Measurements from ENCODE around the gene JUP.

JUP gene

DNA sequence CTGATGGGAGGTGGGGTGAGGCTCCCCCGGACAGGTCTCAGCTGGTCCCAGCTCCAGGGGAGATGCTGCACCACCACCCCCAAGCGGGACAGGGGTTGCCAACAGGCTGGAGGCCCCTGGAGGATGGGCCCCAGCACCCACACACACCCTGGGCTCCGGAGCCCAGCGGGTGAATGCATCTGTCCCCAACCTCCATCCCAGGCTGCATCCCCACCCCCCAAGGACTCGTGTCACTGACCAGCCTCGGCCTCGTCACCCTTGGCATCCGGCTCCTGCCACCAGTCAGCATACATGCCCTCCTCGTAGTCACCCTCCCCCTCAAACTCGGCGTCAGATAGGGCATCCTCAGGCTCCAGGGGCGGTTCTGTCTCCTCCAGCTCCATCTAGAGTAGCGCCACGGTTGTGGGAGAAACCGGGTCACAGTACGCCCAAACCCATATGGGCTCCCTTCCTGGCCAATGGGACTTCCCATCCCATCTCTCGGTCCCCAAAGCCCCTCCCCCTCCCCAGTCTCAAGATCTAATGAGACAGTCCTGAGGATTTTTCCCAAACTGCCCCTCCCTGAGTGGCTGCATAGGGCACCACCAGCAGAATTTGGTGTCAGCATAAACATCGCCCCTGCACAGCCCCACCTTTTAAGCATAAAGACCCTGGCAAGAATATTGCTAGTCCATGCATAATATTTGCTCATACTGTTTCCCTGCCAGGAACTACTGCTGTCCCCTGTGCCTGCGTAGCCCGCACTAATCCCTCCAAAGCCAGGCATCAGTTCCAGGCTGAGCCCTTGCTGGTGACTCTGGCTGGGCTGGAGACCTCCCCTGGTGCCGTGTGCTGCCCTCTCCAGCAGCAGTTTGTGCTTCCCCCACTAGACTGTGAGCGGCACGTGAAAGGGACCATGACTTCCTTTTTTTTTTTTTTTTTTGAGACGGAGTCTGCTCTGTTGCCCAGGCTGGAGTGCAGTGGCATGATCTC, 16.8 kb upstream of the JUP start:
- Histone ChIP-seq H3K27me3 (no peaks in the 10 kb centered on the region), H3K4me3 (no peak overlapping the region), H3K36me3 (peaks cover 0 to 30% (median 6%) of the 10 kb centered on the region in 3 donors), H3K4me1 (peaks cover 0 to 12% (median 7%) of the 10 kb centered on the region in 4 donors), H3K27ac (no peak overlapping the region), H3K9me3 (no peaks in the 10 kb centered on the region)
- TF ChIP-seq, protein P1, sequence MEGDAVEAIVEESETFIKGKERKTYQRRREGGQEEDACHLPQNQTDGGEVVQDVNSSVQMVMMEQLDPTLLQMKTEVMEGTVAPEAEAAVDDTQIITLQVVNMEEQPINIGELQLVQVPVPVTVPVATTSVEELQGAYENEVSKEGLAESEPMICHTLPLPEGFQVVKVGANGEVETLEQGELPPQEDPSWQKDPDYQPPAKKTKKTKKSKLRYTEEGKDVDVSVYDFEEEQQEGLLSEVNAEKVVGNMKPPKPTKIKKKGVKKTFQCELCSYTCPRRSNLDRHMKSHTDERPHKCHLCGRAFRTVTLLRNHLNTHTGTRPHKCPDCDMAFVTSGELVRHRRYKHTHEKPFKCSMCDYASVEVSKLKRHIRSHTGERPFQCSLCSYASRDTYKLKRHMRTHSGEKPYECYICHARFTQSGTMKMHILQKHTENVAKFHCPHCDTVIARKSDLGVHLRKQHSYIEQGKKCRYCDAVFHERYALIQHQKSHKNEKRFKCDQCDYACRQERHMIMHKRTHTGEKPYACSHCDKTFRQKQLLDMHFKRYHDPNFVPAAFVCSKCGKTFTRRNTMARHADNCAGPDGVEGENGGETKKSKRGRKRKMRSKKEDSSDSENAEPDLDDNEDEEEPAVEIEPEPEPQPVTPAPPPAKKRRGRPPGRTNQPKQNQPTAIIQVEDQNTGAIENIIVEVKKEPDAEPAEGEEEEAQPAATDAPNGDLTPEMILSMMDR (IDR thresholded peaks at IDR 0.05), result no peak
- no peak for DNase-seq
- intact Hi-C loops (cut with DNase I; ENCODE audit: low total_unique reads), result no loop called here

DNA sequence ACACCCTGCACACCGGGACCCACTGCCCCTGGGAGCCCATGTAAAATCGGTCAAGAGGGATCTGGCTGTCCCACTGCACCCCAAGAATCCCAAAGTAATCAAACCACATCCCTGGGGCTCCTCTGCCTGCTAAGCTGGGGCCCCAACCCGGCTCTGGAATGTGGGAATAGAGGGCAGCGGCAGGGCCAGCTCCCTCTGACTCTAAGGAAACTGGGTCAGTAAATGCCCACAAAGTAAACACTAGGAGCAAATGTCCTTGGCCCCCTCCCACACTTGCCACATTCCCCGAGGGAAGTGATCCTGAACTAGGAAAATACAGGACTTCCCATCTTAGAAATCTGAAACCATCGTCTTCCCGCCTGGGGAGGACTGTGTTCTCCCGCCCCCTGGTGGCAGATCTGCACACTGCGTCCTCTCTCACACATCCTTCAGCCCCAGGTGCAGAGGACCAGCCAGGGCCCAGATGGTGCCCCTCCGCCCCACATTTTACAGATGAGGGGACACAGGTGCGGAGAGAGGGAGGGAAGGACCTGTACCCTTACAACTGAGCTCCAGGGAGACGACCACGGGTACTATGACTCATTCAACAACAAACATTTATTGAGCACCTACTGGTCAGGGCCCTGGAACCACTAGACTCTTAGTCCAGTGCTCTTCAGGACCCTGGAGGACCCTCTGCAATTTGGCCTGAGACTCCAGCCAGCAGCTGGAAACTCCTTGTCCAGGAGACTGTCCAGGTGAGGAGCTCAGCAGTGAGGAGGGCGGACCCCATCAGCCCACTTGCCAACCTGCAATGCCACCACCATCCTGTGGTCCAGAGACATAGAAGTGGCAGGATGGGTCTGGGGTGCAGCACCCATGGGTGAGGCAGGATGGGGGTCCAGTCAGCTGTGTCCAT, 15.1 kb upstream of the JUP start:
- no peaks in the 10 kb centered on the region for H3K27me3 ChIP-seq
- peaks cover 0 to 12% (median 7%) of the 10 kb centered on the region in 4 donors for H3K4me1 ChIP-seq
- peaks cover 0 to 22% (median 4%) of the 10 kb centered on the region in 3 donors for H3K36me3 ChIP-seq
- peak; percentile 83 to 84 for DNase-seq
- intact Hi-C loops (cut with DNase I; ENCODE audit: low total_unique reads), result loop anchor here (1.0 kb wide), 1 partner anchor 63 kb away; no protein-coding TSS in a partner anchor
- TF ChIP-seq, protein P1 (IDR thresholded peaks at IDR 0.05), result peak; percentile 96 to 97
- no peak overlapping the region for H3K27ac ChIP-seq
- H3K4me3 ChIP-seq, result peak overlapping the region in 1 of 2 donors; percentile 31
- no peaks in the 10 kb centered on the region for H3K9me3 ChIP-seq

DNA sequence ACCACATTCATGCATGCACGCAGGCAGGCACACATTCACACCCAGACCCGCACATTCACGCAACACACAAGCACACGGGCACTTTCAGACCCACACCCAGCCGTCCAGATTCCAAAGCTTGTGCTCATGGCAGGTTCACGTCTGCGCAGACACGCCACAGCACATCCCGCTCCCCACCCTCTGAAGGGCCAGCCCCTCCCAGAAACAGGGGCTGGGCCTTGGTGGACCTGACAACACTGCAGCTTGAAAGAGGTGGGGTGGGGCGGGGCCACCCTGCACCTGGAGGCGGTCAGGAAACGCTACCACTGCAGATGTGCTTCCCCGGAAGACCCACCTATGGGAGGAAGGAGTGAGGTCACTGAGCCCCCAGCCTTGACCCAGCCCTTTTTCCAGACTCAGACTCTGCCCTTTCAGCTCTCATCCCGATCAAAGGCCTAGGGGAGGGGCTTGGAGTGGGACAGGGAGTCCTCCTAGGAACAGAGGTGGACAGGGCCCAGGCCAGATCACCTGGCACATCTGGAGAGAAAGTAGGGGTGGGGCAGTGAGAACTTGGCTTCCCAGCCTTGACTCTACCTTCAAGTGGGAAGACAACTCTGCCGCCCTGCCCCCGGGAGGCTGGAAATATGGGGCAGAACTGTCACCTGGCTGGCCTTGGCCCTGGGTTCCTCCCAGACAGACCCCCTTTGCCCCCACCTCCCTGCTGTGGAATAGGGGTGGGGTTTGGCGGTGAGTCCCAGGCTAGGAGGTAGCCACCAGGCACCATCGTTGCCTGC, 14.3 kb upstream of the JUP start:
- intact Hi-C loops (cut with DNase I; ENCODE audit: low total_unique reads), result loop anchor here (1.0 kb wide), 1 partner anchor 62 kb away; no protein-coding TSS in a partner anchor
- no peak overlapping the region for H3K27ac ChIP-seq

DNA sequence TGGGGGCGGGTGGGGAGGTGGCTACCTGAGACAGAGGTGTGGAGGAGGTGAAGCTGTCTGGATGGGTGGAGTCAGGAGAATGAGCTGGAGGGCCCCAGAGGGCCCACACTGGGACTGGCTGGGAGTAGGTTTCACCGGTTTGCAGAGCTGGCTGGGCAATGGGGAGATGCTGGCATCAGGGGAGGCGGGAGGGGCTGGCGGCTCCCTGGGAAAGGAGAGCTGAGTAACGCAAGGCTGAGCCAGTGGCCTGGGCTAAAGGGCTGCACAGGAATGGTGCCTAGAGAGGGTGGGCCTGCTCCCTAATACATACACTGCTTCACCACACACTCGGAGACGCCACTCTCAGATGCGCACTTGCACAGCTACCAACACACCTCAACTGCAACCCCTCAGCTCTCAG, 12.9 kb upstream of the JUP start:
- Histone ChIP-seq H3K27me3 (no peaks in the 10 kb centered on the region), H3K4me1 (peaks cover 0 to 12% (median 7%) of the 10 kb centered on the region in 4 donors), H3K9me3 (no peaks in the 10 kb centered on the region), H3K36me3 (peaks cover 0 to 11% (median 0%) of the 10 kb centered on the region in 3 donors), H3K4me3 (no peak overlapping the region), H3K27ac (no peak overlapping the region)
- TF ChIP-seq, protein P1 (IDR thresholded peaks at IDR 0.05), result no peak
- DNase-seq, result no peak
- intact Hi-C loops (cut with DNase I; ENCODE audit: low total_unique reads), result no loop called here

More for the DNA sequence above, 14.3 kb upstream of the JUP start:
- TF ChIP-seq, protein P1 (IDR thresholded peaks at IDR 0.05), result no peak
- H3K36me3 ChIP-seq, result peaks cover 0 to 17% (median 0%) of the 10 kb centered on the region in 3 donors
- H3K27me3 ChIP-seq, result no peaks in the 10 kb centered on the region
- peaks cover 0 to 12% (median 7%) of the 10 kb centered on the region in 4 donors for H3K4me1 ChIP-seq
- no peak for DNase-seq
- H3K9me3 ChIP-seq, result no peaks in the 10 kb centered on the region
- no peak overlapping the region for H3K4me3 ChIP-seq

DNA sequence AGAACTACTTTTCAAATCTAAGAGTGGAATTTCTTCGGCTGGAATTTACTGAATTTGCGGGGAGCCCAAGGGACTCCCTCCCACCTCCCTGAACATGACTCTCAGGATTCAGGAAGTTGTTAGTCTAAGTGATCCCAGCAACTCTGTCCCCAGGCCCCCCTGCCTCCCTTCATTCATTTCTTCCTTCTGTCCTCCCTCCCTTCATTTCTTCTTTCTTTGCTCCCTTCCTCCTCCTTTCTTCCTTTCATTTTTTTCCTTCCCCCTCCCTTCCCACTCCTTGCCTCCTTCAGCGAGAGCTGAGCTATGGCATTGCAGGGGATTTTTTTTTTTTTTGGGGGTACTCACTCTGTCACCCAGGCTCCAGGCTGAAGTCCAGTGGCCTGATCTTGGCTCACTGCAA, 10.9 kb upstream of the JUP start:
- TF ChIP-seq, protein P1 (IDR thresholded peaks at IDR 0.05), result no peak
- no peak for DNase-seq
- no peak overlapping the region for H3K4me3 ChIP-seq
- H3K4me1 ChIP-seq, result peaks cover 0 to 26% (median 16%) of the 10 kb centered on the region in 4 donors
- no peak overlapping the region for H3K27ac ChIP-seq
- intact Hi-C loops (cut with DNase I; ENCODE audit: low total_unique reads), result no loop called here
- H3K9me3 ChIP-seq, result no peaks in the 10 kb centered on the region
- no peaks in the 10 kb centered on the region for H3K27me3 ChIP-seq
- peaks cover 0 to 1% (median 0%) of the 10 kb centered on the region in 3 donors for H3K36me3 ChIP-seq

Measured in tibial artery (tissue), 4 donors.